Measurements from ENCODE around the gene CRTC3. TPM values are rescaled to one million over a fixed set of nuclear protein-coding genes. Genes with fewer than 3 reads are reported as not detected.

Gene CRTC3
- total RNA-seq, 3 donors from 2014 or later: 21.6 to 53.6 (median 21.7) TPM

- no peak for TF ChIP-seq CTCF (IDR thresholded peaks at IDR 0.05)
- Histone ChIP-seq H3K4me3 (no peak overlapping the region), H3K36me3 (ENCODE audit: low read depth) (no peaks in the 10 kb centered on the region), H3K9me3 (no peaks in the 10 kb centered on the region), H3K4me1 (ENCODE audit: low read depth) (peaks cover 16% of the 10 kb centered on the region)
- intact Hi-C loops (cut with DNase I, micrococcal nuclease): no loop called here
- ATAC-seq (no peak), DNase-seq (no peak)
These were observed 61.8 kb downstream of the CRTC3 start for GRCh38 chr15:90591524-90591923.

- intact Hi-C loops (cut with DNase I, micrococcal nuclease): no loop called here
- no peak for TF ChIP-seq CTCF (IDR thresholded peaks at IDR 0.05)
- H3K4me3 ChIP-seq: no peak overlapping the region
- no peaks in the 10 kb centered on the region for H3K36me3 ChIP-seq (ENCODE audit: low read depth)
- ATAC-seq (no peak), DNase-seq (no peak)
- peaks cover 19% of the 10 kb centered on the region for H3K4me1 ChIP-seq (ENCODE audit: low read depth)
- H3K9me3 ChIP-seq: no peaks in the 10 kb centered on the region
These were observed 62.6 kb downstream of the CRTC3 start for GRCh38 chr15:90592131-90592881.

- intact Hi-C loops (cut with DNase I, micrococcal nuclease): no loop called here
- TF ChIP-seq CTCF (IDR thresholded peaks at IDR 0.05): no peak
- no peaks in the 10 kb centered on the region for H3K36me3 ChIP-seq (ENCODE audit: low read depth)
- ATAC-seq: no peak
- DNase-seq: no peak
- H3K9me3 ChIP-seq: no peaks in the 10 kb centered on the region
- peaks cover 26% of the 10 kb centered on the region for H3K4me1 ChIP-seq (ENCODE audit: low read depth)
- H3K4me3 ChIP-seq: no peak overlapping the region
These were observed 63.9 kb downstream of the CRTC3 start for GRCh38 chr15:90593499-90594158.

GRCh38 chr15:90594301-90594738 lies 64.6 kb downstream of the CRTC3 start:
- peaks cover 26% of the 10 kb centered on the region for H3K4me1 ChIP-seq (ENCODE audit: low read depth)

GRCh38 chr15:90595763-90596155 lies 66.0 kb downstream of the CRTC3 start:
- no peak for ATAC-seq
- Histone ChIP-seq H3K4me1 (ENCODE audit: low read depth) (peaks cover 26% of the 10 kb centered on the region), H3K36me3 (ENCODE audit: low read depth) (no peaks in the 10 kb centered on the region), H3K4me3 (no peak overlapping the region), H3K9me3 (no peaks in the 10 kb centered on the region)
- no peak for TF ChIP-seq CTCF (IDR thresholded peaks at IDR 0.05)
- intact Hi-C loops (cut with DNase I, micrococcal nuclease): no loop called here
- DNase-seq: no peak

More at GRCh38 chr15:90594301-90594738, 64.6 kb downstream of the CRTC3 start:
- intact Hi-C loops (cut with DNase I, micrococcal nuclease): no loop called here
- Histone ChIP-seq H3K9me3 (no peaks in the 10 kb centered on the region), H3K4me3 (no peak overlapping the region), H3K36me3 (ENCODE audit: low read depth) (no peaks in the 10 kb centered on the region)
- peak; percentile 94 for ATAC-seq
- DNase-seq: peak; percentile 83 to 97 (median 91)
- no peak for TF ChIP-seq CTCF (IDR thresholded peaks at IDR 0.05)
